PC-9 (cell line): Measurements from ENCODE around the gene TTLL7.

Source experiments
- EZH2 ChIP-seq: fragments of 200-600 bp; sonication (generic); IDR thresholded peaks from 2 replicates; pipeline ENCODE4 v1.8.0; 2017; ENCODE audit warnings: antibody characterized with exemption, low read depth
- TF ChIP-seq, protein P1 (sequence below): fragments of 200-600 bp; sonication (generic); conservative IDR thresholded peaks from 2 replicates; pipeline ENCODE4 v1.6.1; 2017; ENCODE audit warnings: mixed run types, antibody characterized with exemption, mild to moderate bottlenecking, moderate library complexity

DNA sequence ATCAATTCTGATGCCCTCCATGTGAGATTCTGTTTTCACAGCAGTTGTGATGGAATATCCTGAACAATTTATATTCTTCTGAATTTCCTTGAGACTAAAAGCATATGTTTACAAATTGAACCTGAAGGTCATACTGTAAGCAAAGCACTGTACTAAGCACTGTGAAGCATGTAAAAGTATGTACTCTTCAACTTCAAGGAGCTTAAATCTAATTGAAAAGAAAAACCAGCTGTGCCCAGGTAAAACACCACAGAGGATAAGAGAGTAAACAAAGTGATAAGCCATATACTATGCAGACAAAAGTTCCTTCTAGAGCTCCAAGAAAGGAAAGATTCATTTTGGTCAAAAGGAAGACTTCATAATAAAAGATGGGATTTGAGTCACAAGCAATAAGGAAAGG is 71.9 kb downstream of the TTLL7 start:
- TF ChIP-seq, protein P1, sequence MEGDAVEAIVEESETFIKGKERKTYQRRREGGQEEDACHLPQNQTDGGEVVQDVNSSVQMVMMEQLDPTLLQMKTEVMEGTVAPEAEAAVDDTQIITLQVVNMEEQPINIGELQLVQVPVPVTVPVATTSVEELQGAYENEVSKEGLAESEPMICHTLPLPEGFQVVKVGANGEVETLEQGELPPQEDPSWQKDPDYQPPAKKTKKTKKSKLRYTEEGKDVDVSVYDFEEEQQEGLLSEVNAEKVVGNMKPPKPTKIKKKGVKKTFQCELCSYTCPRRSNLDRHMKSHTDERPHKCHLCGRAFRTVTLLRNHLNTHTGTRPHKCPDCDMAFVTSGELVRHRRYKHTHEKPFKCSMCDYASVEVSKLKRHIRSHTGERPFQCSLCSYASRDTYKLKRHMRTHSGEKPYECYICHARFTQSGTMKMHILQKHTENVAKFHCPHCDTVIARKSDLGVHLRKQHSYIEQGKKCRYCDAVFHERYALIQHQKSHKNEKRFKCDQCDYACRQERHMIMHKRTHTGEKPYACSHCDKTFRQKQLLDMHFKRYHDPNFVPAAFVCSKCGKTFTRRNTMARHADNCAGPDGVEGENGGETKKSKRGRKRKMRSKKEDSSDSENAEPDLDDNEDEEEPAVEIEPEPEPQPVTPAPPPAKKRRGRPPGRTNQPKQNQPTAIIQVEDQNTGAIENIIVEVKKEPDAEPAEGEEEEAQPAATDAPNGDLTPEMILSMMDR = no peak
- TF ChIP-seq EZH2 = no peak
